Measurements from ENCODE around the gene SPP2.

DNA sequence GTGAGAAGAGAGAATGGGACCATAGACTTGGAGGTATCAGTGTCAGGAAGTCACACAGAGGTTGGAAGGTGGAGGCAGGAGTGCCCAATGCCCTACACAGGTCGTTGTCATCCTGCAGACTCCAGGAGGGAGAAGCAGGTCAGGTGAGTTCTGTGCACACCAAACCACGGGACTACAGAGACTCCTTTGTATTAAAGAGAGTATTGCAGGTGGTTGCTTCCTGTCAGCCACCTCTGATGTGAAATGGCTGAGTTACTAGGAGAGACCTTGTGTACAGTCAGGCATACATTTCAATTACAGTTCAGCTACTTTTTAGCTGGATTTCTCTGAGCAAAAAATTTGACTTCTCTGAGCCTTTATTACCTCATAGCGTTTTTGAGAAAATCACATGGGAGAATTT lies 51.6 kb downstream of the SPP2 start:
- TF ChIP-seq POLR2AphosphoS5 (IDR thresholded peaks at IDR 0.05; ENCODE audit: borderline replicate concordance, low read depth, low read length) (no peak), EZH2 (IDR thresholded peaks at IDR 0.05) (no peak)
